Bronchial epithelial cell (primary cell): ENCODE data around the gene ZNF497. TPM values are rescaled to one million over a fixed set of nuclear protein-coding genes. Genes with fewer than 3 reads are reported as not detected.
A peak's percentile ranks its signal among the peaks of the same experiment; 100 is the strongest.
"Not testable (repeated sequence)": the region's sequence is repeated elsewhere in the genome, so short reads cannot be mapped to it uniquely, and the experiment has no call there.

Experiments
- DNase-seq: peaks from one replicate; pipeline ENCODE4 v3.0.0-alpha.2; 2010; ENCODE audit warnings: low read depth
- FAIRE-seq: peaks from 2 replicates; lab custom pipeline; 2011; peaks lifted over from hg19 to GRCh38; lab: Jason Lieb, UNC
- H3K27me3 ChIP-seq: 2 replicates; pipeline ENCODE4 v1.5.1; 2011; ENCODE audit warnings: low read length; ENCODE audit not compliant: control insufficient read depth, insufficient read depth
- H3K36me3 ChIP-seq: 2 replicates; pipeline ENCODE4 v1.5.1; 2011; ENCODE audit warnings: low read length; ENCODE audit not compliant: control insufficient read depth, insufficient read depth
- H3K4me3 ChIP-seq: 2 replicates; pipeline ENCODE4 v1.5.1; 2011; ENCODE audit warnings: mild to moderate bottlenecking, low read depth, low read length, control low read depth
- CTCF ChIP-seq: IDR thresholded peaks from 2 replicates; pipeline ENCODE4 v1.5.1; 2011; ENCODE audit warnings: mild to moderate bottlenecking, moderate library complexity, low read length, control low read depth, inconsistent platforms; ENCODE audit not compliant: insufficient read depth, severe bottlenecking
- total RNA-seq: library from RNA; depleted of rRNA; stranded (reverse); fragments of >200 nt; gene quantifications from 2 replicates; pipeline ENCODE4 v1.2.1, GENCODE V29; 2014

The ZNF497 gene
- total RNA-seq, 1 donor from 2014 or later = 0.53 TPM

GRCh38 chr19:58350871-58351557 is 11.5 kb downstream of the ZNF497 start:
- Histone ChIP-seq H3K36me3 (no peaks in the 10 kb centered on the region), H3K27me3 (peaks cover 8% of the 10 kb centered on the region), H3K4me3 (no peak overlapping the region)
- DNase-seq (no peak), FAIRE-seq (no peak)
- no peak for TF ChIP-seq CTCF

DNA sequence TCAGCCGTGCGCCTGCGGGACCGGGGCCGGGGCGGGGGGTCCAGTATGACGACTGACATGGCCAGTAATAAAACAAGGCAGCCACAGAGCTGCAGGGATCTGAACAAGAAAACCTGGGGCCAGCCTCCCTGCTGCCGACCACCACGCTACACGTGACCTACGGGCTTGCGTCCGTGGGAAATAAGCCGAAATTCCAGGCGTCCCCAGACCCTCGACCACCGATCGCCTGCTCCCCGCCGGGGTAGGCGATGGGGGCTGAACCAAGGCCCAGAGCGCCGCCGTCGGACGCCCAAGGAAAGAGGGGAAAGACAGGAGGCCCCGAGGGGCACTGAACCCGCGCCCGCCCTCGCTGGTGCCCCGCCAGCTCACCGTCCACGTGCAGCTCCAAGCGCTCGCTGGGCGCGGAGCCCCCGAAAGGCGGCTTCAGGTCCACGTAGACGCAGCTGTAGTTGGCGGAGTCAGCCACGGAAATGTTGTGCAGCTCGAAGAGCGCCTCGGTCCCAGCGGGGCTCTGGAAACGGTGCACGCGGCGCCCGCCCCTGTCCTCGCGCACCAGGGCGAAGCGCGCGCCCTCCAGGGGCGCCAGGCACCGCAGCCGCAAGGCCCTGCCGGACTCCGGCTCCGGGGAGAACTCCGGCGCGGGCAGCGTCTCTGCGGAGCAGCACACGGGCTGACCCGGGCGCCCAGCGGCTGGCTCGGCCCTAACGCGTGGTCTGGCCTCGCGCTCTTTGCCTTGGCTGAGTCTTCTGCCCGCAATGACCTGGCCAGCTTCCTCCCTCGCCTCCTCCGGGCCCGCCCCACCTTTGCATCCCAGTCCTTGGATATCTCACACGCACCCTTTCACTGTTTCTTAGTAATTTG is 12.3 kb downstream of the ZNF497 start:
- TF ChIP-seq CTCF = no peak
- Histone ChIP-seq H3K4me3 (no peak overlapping the region), H3K36me3 (no peaks in the 10 kb centered on the region), H3K27me3 (peaks cover 6% of the 10 kb centered on the region)
- FAIRE-seq (no peak), DNase-seq (no peak)

- TF ChIP-seq CTCF = no peak
- DNase-seq (no peak), FAIRE-seq (no peak)
- H3K4me3 ChIP-seq = no peak overlapping the region
- no peaks in the 10 kb centered on the region for H3K36me3 ChIP-seq
- H3K27me3 ChIP-seq = peaks cover 6% of the 10 kb centered on the region
Observed at GRCh38 chr19:58349590-58349989, 13.0 kb downstream of the ZNF497 start.

GRCh38 chr19:58348080-58348479 is 14.5 kb downstream of the ZNF497 start:
- not testable (repeated sequence) for H3K36me3 ChIP-seq, FAIRE-seq, H3K27me3 ChIP-seq, DNase-seq
- H3K4me3 ChIP-seq = peak overlapping the region; percentile 36

DNA sequence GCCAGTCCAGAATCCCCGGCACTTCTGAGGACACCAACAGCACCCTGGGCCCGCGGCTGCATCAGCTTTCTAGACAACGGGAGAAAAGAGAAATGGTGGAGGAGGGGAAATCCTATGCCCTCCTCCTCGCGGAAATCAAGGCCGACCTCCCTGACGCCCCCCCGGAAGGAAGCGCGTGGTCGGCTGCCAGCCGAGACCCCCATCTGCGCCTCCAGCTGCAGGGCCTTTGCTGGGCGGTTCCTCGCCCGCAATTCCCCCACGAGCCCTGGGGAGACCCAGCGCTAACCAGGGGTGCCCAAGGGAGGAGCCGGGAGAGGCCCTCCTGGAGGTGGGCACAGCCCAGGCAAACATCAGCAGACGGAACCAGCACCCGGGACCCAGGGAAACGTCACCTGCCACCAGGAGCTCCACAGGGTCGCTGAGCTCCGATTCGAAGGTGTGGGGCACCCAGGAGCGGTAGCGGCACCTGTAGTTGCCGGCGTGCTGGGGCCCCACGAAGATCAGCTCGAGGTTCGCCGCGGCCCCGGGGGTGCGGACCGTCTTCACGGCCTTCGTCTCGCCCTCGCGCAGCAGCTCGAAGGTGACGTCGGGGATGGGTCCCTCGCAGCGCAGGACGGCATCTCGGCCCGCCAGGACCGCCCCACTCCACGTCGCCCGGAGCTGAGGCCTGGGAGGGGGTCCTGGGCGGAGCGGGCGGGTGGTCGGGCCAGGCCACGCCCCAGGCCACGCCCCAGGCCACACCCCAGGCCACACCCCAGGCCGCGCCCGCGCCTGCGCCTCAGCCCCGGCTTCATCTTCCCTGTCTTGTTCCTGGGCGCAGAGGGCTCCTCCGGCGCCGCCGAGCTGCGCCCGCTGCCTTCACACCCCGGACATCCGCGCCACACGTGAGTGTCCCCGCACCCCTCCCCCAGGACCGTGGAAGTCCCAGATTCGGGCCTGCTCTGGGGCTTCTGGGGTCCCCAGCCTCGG is 15.3 kb downstream of the ZNF497 start:
- Histone ChIP-seq H3K27me3 (peaks cover 6% of the 10 kb centered on the region), H3K36me3 (no peaks in the 10 kb centered on the region), H3K4me3 (peak overlapping the region; percentile 36)
- TF ChIP-seq CTCF = no peak
- no peak for DNase-seq
- FAIRE-seq = no peak

- peak; percentile 18 for FAIRE-seq
- no peak overlapping the region for H3K4me3 ChIP-seq
- peaks cover 6% of the 10 kb centered on the region for H3K27me3 ChIP-seq
- no peak for TF ChIP-seq CTCF
- DNase-seq = no peak
- H3K36me3 ChIP-seq = no peaks in the 10 kb centered on the region
Observed at GRCh38 chr19:58345558-58345957, 17.0 kb downstream of the ZNF497 start.
